IMR-90 (cell line): ENCODE data around the gene ZFAND6. TPM values are rescaled to one million over a fixed set of nuclear protein-coding genes. Genes with fewer than 3 reads are reported as not detected.

Experiments
- ATAC-seq: fragments of 200-7000 bp; cut with Tn5 transposase; 2 replicates; pipeline ENCODE4 v1.9.1; 2020; ENCODE audit warnings: low read depth, mild to moderate bottlenecking, moderate library complexity
- BruUV-seq: library from RNA; stranded (reverse); fragments of 400-500 nt; replicated peaks from 2 replicates; lab custom pipeline; 2021; lab: Mats Ljungman, UMichigan
- CTCF ChIA-PET: fragments of 300-600 bp; formaldehyde crosslinking; extraction: SDS; loops from one replicate; lab custom pipeline; 2021; ENCODE audit warnings: antibody characterized with exemption; lab: Yijun Ruan, JAX
- POLR2A ChIA-PET: fragments of 300-600 bp; sonication (Branson Sonifier 250); formaldehyde crosslinking; loops from one replicate; lab custom pipeline; 2022; ENCODE audit warnings: antibody characterized with exemption; ENCODE audit not compliant: unreplicated experiment; lab: Charles Lee
- DNase-seq: peaks from one replicate; pipeline ENCODE4 v3.0.0; 2013
- H2AFZ ChIP-seq: replicated peaks from 2 replicates; pipeline ENCODE3; 2013; ENCODE audit warnings: low read length, mild to moderate bottlenecking; ENCODE audit not compliant: poor library complexity
- H2AK5ac ChIP-seq: 2 replicates; pipeline ENCODE4 v1.6.1; 2013; ENCODE audit warnings: low read depth, low read length, inconsistent platforms
- H2AK9ac ChIP-seq: replicated peaks from 2 replicates; pipeline ENCODE3; 2013; ENCODE audit warnings: mild to moderate bottlenecking, low read depth, low read length, moderate library complexity; ENCODE audit not compliant: poor library complexity
- H2BK120ac ChIP-seq: 2 replicates; pipeline ENCODE4 v1.6.1; 2013; ENCODE audit warnings: low read depth, low read length, inconsistent platforms
- H2BK15ac ChIP-seq: 3 replicates; pipeline ENCODE4 v1.6.1; 2013; ENCODE audit warnings: low read depth, low read length, inconsistent platforms
- H2BK20ac ChIP-seq: 2 replicates; pipeline ENCODE4 v1.6.1; 2013; ENCODE audit warnings: low read depth, mild to moderate bottlenecking, inconsistent platforms, low read length, moderate library complexity
- H2BK5ac ChIP-seq: 2 replicates; pipeline ENCODE4 v1.6.1; 2013; ENCODE audit warnings: mild to moderate bottlenecking, low read depth, low read length, inconsistent platforms; ENCODE audit not compliant: poor library complexity, severe bottlenecking
- H3K14ac ChIP-seq: replicated peaks from 2 replicates; pipeline ENCODE4 v1.6.1; 2013; ENCODE audit warnings: low read depth, low read length, inconsistent platforms
- H3K18ac ChIP-seq: 2 replicates; pipeline ENCODE4 v1.6.1; 2013; ENCODE audit warnings: low read depth, low read length, control low read depth
- H3K23ac ChIP-seq: 2 replicates; pipeline ENCODE4 v1.6.1; 2013; ENCODE audit warnings: low read depth, low read length, inconsistent platforms
- H3K27ac ChIP-seq: 2 replicates; pipeline ENCODE4 v1.5.1; 2013; ENCODE audit warnings: mild to moderate bottlenecking, control low read depth, low read length; ENCODE audit not compliant: insufficient read depth
- H3K27me3 ChIP-seq: 2 replicates; pipeline ENCODE4 v1.6.1; 2013; ENCODE audit warnings: low read length; ENCODE audit not compliant: control insufficient read depth, insufficient read depth
- H3K36me3 ChIP-seq: 2 replicates; pipeline ENCODE4 v1.6.1; 2013; ENCODE audit warnings: low read length, mixed read lengths; ENCODE audit not compliant: control insufficient read depth, insufficient read depth
- H3K4ac ChIP-seq: 2 replicates; pipeline ENCODE4 v1.6.1; 2013; ENCODE audit warnings: low read depth, low read length, inconsistent platforms
- H3K4me1 ChIP-seq: 2 replicates; pipeline ENCODE4 v1.6.1; 2013; ENCODE audit warnings: low read length, mixed read lengths; ENCODE audit not compliant: control insufficient read depth, insufficient read depth
- H3K4me2 ChIP-seq: 2 replicates; pipeline ENCODE4 v1.6.1; 2013; ENCODE audit warnings: low read depth, mild to moderate bottlenecking, control low read depth, low read length, moderate library complexity
- H3K4me3 ChIP-seq: 2 replicates; pipeline ENCODE4 v1.5.1; 2013; ENCODE audit warnings: low read depth, mild to moderate bottlenecking, control low read depth, low read length, moderate library complexity; ENCODE audit not compliant: insufficient read depth
- H3K56ac ChIP-seq: 2 replicates; pipeline ENCODE4 v1.6.1; 2013; ENCODE audit warnings: low read length, inconsistent platforms; ENCODE audit not compliant: insufficient read depth; ENCODE audit errors: extremely low read depth
- H3K79me1 ChIP-seq, 2 experiments: 2 replicates each; pipeline ENCODE4 v1.6.1; 2013; ENCODE audit warnings: low read length in 2 of 2, inconsistent platforms in 1 of 2, low read depth in 1 of 2
- H3K9ac ChIP-seq: 2 replicates; pipeline ENCODE4 v1.6.1; 2013; ENCODE audit warnings: low read depth, low read length, control low read depth
- H3K9me1 ChIP-seq: 2 replicates; pipeline ENCODE4 v1.6.1; 2013; ENCODE audit warnings: low read length, inconsistent platforms; ENCODE audit not compliant: insufficient read depth
- H3K9me3 ChIP-seq: 2 replicates; pipeline ENCODE4 v1.6.1; 2013; ENCODE audit warnings: low read length; ENCODE audit not compliant: control insufficient read depth, insufficient read depth
- H4K20me1 ChIP-seq: 2 replicates; pipeline ENCODE4 v1.6.1; 2013; ENCODE audit warnings: low read length, inconsistent platforms; ENCODE audit not compliant: insufficient read depth
- H4K5ac ChIP-seq: 2 replicates; pipeline ENCODE4 v1.6.1; 2013; ENCODE audit warnings: mild to moderate bottlenecking, low read depth, low read length, control low read depth
- H4K8ac ChIP-seq, 2 experiments: 2 replicates each; pipeline ENCODE4 v1.6.1; 2013; ENCODE audit warnings: low read depth in 2 of 2, low read length in 2 of 2, control low read depth in 1 of 2, inconsistent platforms in 1 of 2
- H4K91ac ChIP-seq: 2 replicates; pipeline ENCODE4 v1.6.1; 2013; ENCODE audit warnings: low read depth, low read length, inconsistent platforms; ENCODE audit not compliant: insufficient read depth
- CHD1 ChIP-seq: IDR thresholded peaks from 2 replicates; pipeline ENCODE4 v1.6.1; 2012; ENCODE audit warnings: low read depth, low read length, improper control_type of control experiment
- CTCF ChIP-seq: conservative IDR thresholded peaks from 2 replicates; pipeline ENCODE4 v1.5.1; 2012; ENCODE audit warnings: mild to moderate bottlenecking, low read depth, low read length, improper control_type of control experiment
- ELK1 ChIP-seq: fragments of 150-350 bp; IDR thresholded peaks from 2 replicates; pipeline ENCODE4 v1.6.1; 2016; ENCODE audit warnings: low read depth, mild to moderate bottlenecking, low read length, moderate library complexity, borderline replicate concordance
- FOS ChIP-seq: fragments of 150-350 bp; IDR thresholded peaks from 2 replicates; pipeline ENCODE4 v1.6.1; 2016; ENCODE audit warnings: low read depth, low read length
- MXI1 ChIP-seq: IDR thresholded peaks from 2 replicates; pipeline ENCODE4 v1.6.1; 2012; ENCODE audit warnings: low read depth, mild to moderate bottlenecking, low read length, moderate library complexity, borderline replicate concordance
- NFE2L2 ChIP-seq: fragments of 150-350 bp; IDR thresholded peaks from 2 replicates; pipeline ENCODE4 v1.6.1; 2016; ENCODE audit warnings: low read depth, mild to moderate bottlenecking, low read length
- POLR2A ChIP-seq: IDR thresholded peaks from 2 replicates; pipeline ENCODE4 v1.6.1; 2012; ENCODE audit warnings: mild to moderate bottlenecking, low read depth, low read length
- RCOR1 ChIP-seq: IDR thresholded peaks from 2 replicates; pipeline ENCODE4 v1.6.1; 2012; ENCODE audit warnings: mild to moderate bottlenecking, low read length, improper control_type of control experiment; ENCODE audit not compliant: insufficient replicate concordance
- RFX5 ChIP-seq: IDR thresholded peaks from 2 replicates; pipeline ENCODE4 v1.8.0; 2012; ENCODE audit warnings: low read depth, mild to moderate bottlenecking, low read length, moderate library complexity
- SMC3 ChIP-seq: fragments of 150-350 bp; IDR thresholded peaks from 2 replicates; pipeline ENCODE4 v1.6.1; 2016; ENCODE audit warnings: low read depth, mild to moderate bottlenecking, antibody characterized with exemption, low read length, moderate library complexity
- WGBS, 2 experiments: methylation state at CpG; one replicate each; pipeline versions ENCODE4 v1.1.5 to v1.1.7; 2013; ENCODE audit warnings: missing lambda C conversion rate in 2 of 2; ENCODE audit not compliant: insufficient read length in 1 of 2; ENCODE audit errors: extremely low coverage in 2 of 2; 5-methylcytosine and 5-hydroxymethylcytosine counted together
- dilution Hi-C: fragments of 300-500 bp; cut with HindIII; formaldehyde crosslinking; loops from one replicate; pipeline ENCODE4 v1.14.3; 2018; ENCODE audit warnings: low sequenced_read_pairs; ENCODE audit not compliant: unreplicated experiment
- in situ Hi-C: fragments of 300-500 bp; cut with MboI; formaldehyde crosslinking; loops from 3 replicates; pipeline ENCODE4 v1.14.3; 2019; ENCODE audit warnings: low sequenced_read_pairs, inconsistent platforms, mixed read lengths
- intact Hi-C: fragments of 100-400 bp; cut with micrococcal nuclease; formaldehyde crosslinking; loops from 2 replicates; pipeline ENCODE4 v1.10.0; 2022
- polyA plus RNA-seq, 3 experiments: library from polyadenylated mRNA; depleted of rRNA; stranded (reverse); fragments of >200 nt; gene quantifications; 2 replicates each; pipeline ENCODE4 v1.2.3, GENCODE V29; 2012; ENCODE audit warnings: low replicate concordance in 1 of 3
- total RNA-seq: library from RNA; depleted of rRNA; stranded (reverse); fragments of >200 nt; gene quantifications from 2 replicates; pipeline ENCODE4 v1.2.3, GENCODE V29; 2012

ZFAND6 gene
- total and polyA plus RNA-seq, 2 of the 4 experiments (the other 2 are of a cell fraction), result 77.5 to 96.4 TPM

- Histone ChIP-seq H3K18ac (no peak overlapping the region), H3K79me1 (no peaks in the 10 kb centered on the region), H2AK5ac (no peak overlapping the region), H3K4me3 (no peak overlapping the region), H2BK15ac (no peak overlapping the region), H4K91ac (no peak overlapping the region), H2BK120ac (no peak overlapping the region), H4K20me1 (no peaks in the 10 kb centered on the region), H3K9ac (no peak overlapping the region), H3K4me2 (no peak overlapping the region), H4K5ac (no peak overlapping the region), H3K9me3 (no peaks in the 10 kb centered on the region), H2AFZ (no peak overlapping the region), H3K23ac (no peak overlapping the region), H2BK5ac (no peak overlapping the region), H3K14ac (no peak overlapping the region), H4K8ac (no peak overlapping the region), H3K4ac (no peak overlapping the region), H3K9me1 (peaks cover 18% of the 10 kb centered on the region), H3K27me3 (no peaks in the 10 kb centered on the region), H3K4me1 (0 out of 2 replicates have a peak, but pooled peaks cover 5% of the 10 kb centered on the region), H3K27ac (no peak overlapping the region), H2AK9ac (no peak overlapping the region), H2BK20ac (no peak overlapping the region), H3K36me3 (peaks cover 33% of the 10 kb centered on the region), H3K56ac (no peak overlapping the region)
- 92% methylated on average over 4 of the region's 7 CpGs; no CpG with 5 or more reads in 1 of the 2 experiments for WGBS, 2 experiments
- BruUV-seq, result no TSS peak
- intact Hi-C loops, result no loop called here
- no peak for ATAC-seq
- ChIA-PET POLR2A (no interaction called here), CTCF (no interaction called here)
- DNase-seq, result no peak
- no peak for TF ChIP-seq FOS
- no peak for TF ChIP-seq RCOR1
- TF ChIP-seq ELK1, result no peak
- no peak for TF ChIP-seq POLR2A
- no peak for TF ChIP-seq NFE2L2
- TF ChIP-seq MXI1, result no peak
- no peak for TF ChIP-seq SMC3
- no peak for TF ChIP-seq CHD1
- TF ChIP-seq CTCF, result no peak
- TF ChIP-seq RFX5, result no peak
- dilution Hi-C loops, result no loop called here
- in situ Hi-C loops, result no loop called here
These were observed 126.6 kb downstream of the ZFAND6 start for GRCh38 chr15:80186066-80186465.
